ENCODE data around the gene UGDH.
"Not testable (repeated sequence)": the region's sequence is repeated elsewhere in the genome, so short reads cannot be mapped to it uniquely, and the experiment has no call there.

UGDH gene

DNA sequence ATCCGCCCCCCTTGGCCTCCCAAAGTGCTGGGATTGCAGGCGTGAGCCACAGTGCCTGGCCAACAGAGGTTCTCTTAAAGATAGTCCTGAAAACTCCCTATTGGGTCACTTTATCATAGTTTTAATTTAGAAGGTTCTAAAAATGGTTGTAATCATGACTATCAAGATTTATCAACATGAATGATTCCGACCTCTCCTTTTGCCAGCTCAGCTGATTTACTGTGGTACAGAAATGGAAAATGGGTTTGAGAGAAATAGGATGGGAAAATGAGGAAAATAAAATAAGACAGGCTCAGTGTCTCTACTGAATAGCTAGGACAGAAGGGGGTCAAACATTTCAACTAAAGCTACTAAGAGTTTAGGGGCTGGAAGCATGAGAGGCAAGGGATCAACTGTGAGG lies 28.2 kb upstream of the UGDH start:
- H3K9me3 ChIP-seq (ENCODE audit: low read length) = no peaks in the 10 kb centered on the region
- no peaks in the 10 kb centered on the region for H3K4me1 ChIP-seq (ENCODE audit: insufficient read depth, low read length, severe bottlenecking)
- H3K79me2 ChIP-seq (ENCODE audit: insufficient read depth, low read length) = no peaks in the 10 kb centered on the region
- H4K20me1 ChIP-seq (ENCODE audit: insufficient read depth, low read length) = no peaks in the 10 kb centered on the region
- H2AFZ ChIP-seq (ENCODE audit: low read length) = no peak overlapping the region
- TF ChIP-seq EZH2 (IDR thresholded peaks at IDR 0.05; ENCODE audit: borderline replicate concordance, low read length) (no peak), CTCF (IDR thresholded peaks at IDR 0.05; ENCODE audit: low read length) (no peak)
- H3K27me3 ChIP-seq (ENCODE audit: insufficient read depth, low read length) = no peaks in the 10 kb centered on the region
- no peaks in the 10 kb centered on the region for H3K9me2 ChIP-seq (ENCODE audit: low read depth, low read length)
- H3K36me3 ChIP-seq (ENCODE audit: insufficient read depth, low read length) = 0 out of 2 replicates have a peak, but pooled peaks cover 5% of the 10 kb centered on the region
- H3K4me3 ChIP-seq (ENCODE audit: low read depth, low read length, poor library complexity, severe bottlenecking) = no peak overlapping the region
- peaks cover 4% of the 10 kb centered on the region; the same call in 1 of the 2 replicates for H3F3A ChIP-seq (ENCODE audit: insufficient read depth, low read length)
- H3K9ac ChIP-seq (ENCODE audit: low read length) = no peak overlapping the region
- no peak overlapping the region for H3K27ac ChIP-seq (ENCODE audit: low read depth, low read length, poor library complexity, severe bottlenecking)
- H3K4me2 ChIP-seq (ENCODE audit: low read length) = no peak overlapping the region

DNA sequence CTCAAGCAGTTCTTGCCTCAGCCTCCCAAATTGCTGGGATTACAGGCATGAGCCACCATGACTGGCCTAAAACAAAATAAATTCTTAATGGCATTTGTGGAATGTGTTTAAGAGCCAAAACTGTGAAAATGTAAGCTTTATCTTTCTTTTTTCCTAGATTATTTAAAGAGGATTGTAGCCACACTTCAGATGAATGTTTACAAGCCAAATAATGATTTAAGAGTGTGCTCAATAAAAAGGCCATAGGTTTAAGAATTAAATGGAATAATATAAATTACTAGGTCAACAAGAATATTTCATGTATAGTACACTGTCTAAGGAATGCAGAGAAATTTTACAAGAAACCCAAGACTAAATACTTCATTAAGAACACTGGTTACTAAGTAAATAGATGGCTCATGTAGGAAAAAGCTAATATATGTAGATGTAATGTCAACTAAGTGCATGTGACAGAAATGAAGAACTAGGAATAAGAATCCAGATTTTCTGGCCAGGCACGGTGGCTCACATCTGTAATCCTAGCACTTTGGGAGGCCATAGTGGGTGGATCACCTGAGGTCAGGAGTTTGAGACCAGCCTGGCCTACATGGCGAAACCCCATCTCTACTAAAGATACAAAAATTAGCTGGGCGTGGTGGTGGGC lies 21.3 kb upstream of the UGDH start:
- no peaks in the 10 kb centered on the region for H3K27me3 ChIP-seq (ENCODE audit: insufficient read depth, low read length)
- TF ChIP-seq EZH2 (IDR thresholded peaks at IDR 0.05; ENCODE audit: borderline replicate concordance, low read length) = no peak
- TF ChIP-seq CTCF (IDR thresholded peaks at IDR 0.05; ENCODE audit: low read length) = no peak
- peaks cover 4% of the 10 kb centered on the region; the same call in 1 of the 2 replicates for H3F3A ChIP-seq (ENCODE audit: insufficient read depth, low read length)
- no peak overlapping the region for H3K9ac ChIP-seq (ENCODE audit: low read length)
- H3K9me2 ChIP-seq (ENCODE audit: low read depth, low read length) = no peaks in the 10 kb centered on the region
- no peaks in the 10 kb centered on the region for H3K79me2 ChIP-seq (ENCODE audit: insufficient read depth, low read length)
- H4K20me1 ChIP-seq (ENCODE audit: insufficient read depth, low read length) = no peaks in the 10 kb centered on the region
- no peaks in the 10 kb centered on the region for H3K9me3 ChIP-seq (ENCODE audit: low read length)
- H3K36me3 ChIP-seq (ENCODE audit: insufficient read depth, low read length) = no peaks in the 10 kb centered on the region; the same call in 1 of the 2 replicates
- H2AFZ ChIP-seq (ENCODE audit: low read length) = no peak overlapping the region
- no peak overlapping the region for H3K4me3 ChIP-seq (ENCODE audit: low read depth, low read length, poor library complexity, severe bottlenecking)
- no peak overlapping the region for H3K4me2 ChIP-seq (ENCODE audit: low read length)
- no peak overlapping the region for H3K27ac ChIP-seq (ENCODE audit: low read depth, low read length, poor library complexity, severe bottlenecking)
- no peaks in the 10 kb centered on the region for H3K4me1 ChIP-seq (ENCODE audit: insufficient read depth, low read length, severe bottlenecking)

DNA sequence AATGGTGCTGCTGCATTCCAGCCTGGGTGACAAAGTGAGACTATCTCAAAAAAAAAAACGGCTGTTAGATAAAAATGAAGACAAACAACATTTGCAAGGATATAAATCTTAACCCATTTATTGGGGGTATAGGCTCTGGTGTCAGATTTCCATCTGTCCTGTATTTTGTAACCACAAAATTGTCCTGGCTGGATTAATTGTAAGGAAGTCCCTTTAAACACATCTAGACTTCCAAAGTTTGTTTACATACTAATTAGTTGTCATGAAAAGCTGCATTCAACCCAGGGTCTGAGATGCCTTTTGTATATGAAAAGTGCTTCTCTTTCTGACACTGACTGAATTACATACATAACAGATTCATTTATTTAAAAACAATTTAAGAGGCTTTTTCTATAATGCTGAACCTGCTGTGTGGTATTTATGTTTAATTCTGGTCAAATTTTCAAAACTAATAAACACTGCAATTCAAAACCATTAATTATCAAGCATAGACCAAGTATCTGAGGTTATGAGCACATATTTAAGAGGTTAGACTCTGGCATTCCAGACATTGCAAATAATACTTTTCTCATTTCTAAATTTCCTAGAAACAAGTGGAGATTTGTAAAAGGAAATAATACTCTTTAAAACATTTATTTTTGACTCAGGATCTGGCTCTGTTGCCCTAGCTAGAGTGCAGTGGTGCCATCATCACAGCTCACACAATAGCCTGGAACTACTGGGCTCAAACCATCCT lies 17.5 kb upstream of the UGDH start:
- Histone ChIP-seq H3K9me3 (ENCODE audit: low read length) (no peaks in the 10 kb centered on the region), H3K4me3 (ENCODE audit: low read depth, low read length, poor library complexity, severe bottlenecking) (no peak overlapping the region), H3K79me2 (ENCODE audit: insufficient read depth, low read length) (no peaks in the 10 kb centered on the region), H3K9ac (ENCODE audit: low read length) (no peak overlapping the region), H3K27ac (ENCODE audit: low read depth, low read length, poor library complexity, severe bottlenecking) (no peak overlapping the region), H3K9me2 (ENCODE audit: low read depth, low read length) (no peaks in the 10 kb centered on the region), H3K36me3 (ENCODE audit: insufficient read depth, low read length) (no peaks in the 10 kb centered on the region; the same call in 1 of the 2 replicates), H3F3A (ENCODE audit: insufficient read depth, low read length) (no peaks in the 10 kb centered on the region), H4K20me1 (ENCODE audit: insufficient read depth, low read length) (no peaks in the 10 kb centered on the region), H3K27me3 (ENCODE audit: insufficient read depth, low read length) (no peaks in the 10 kb centered on the region), H3K4me1 (ENCODE audit: insufficient read depth, low read length, severe bottlenecking) (no peaks in the 10 kb centered on the region), H3K4me2 (ENCODE audit: low read length) (no peak overlapping the region), H2AFZ (ENCODE audit: low read length) (no peak overlapping the region)
- TF ChIP-seq CTCF (IDR thresholded peaks at IDR 0.05; ENCODE audit: low read length) = no peak
- TF ChIP-seq EZH2 (IDR thresholded peaks at IDR 0.05; ENCODE audit: borderline replicate concordance, low read length) = no peak

- H3K79me2 ChIP-seq (ENCODE audit: insufficient read depth, low read length); H3K9me3 ChIP-seq (ENCODE audit: low read length); H3K4me2 ChIP-seq (ENCODE audit: low read length); H3K4me1 ChIP-seq (ENCODE audit: insufficient read depth, low read length, severe bottlenecking); H3K9me2 ChIP-seq (ENCODE audit: low read depth, low read length); H3K36me3 ChIP-seq (ENCODE audit: insufficient read depth, low read length); H2AFZ ChIP-seq (ENCODE audit: low read length); H3K4me3 ChIP-seq (ENCODE audit: low read depth, low read length, poor library complexity, severe bottlenecking); H3K27me3 ChIP-seq (ENCODE audit: insufficient read depth, low read length); H3K27ac ChIP-seq (ENCODE audit: low read depth, low read length, poor library complexity, severe bottlenecking); H4K20me1 ChIP-seq (ENCODE audit: insufficient read depth, low read length); H3F3A ChIP-seq (ENCODE audit: insufficient read depth, low read length); H3K9ac ChIP-seq (ENCODE audit: low read length): not testable (repeated sequence)
These were observed 16.8 kb upstream of the UGDH start for GRCh38 chr4:39544080-39544479.

Measured in OCI-LY1 (cell line).